ENCODE data around the gene MORN1.

The MORN1 gene

GRCh38 chr1:2274231-2274928, 117.0 kb downstream of the MORN1 start:
- no peak overlapping the region for H3K4me3 ChIP-seq (ENCODE audit: low read length)
- peak; percentile 10 for TF ChIP-seq CTCF (conservative IDR thresholded peaks at IDR 0.05; ENCODE audit: low read depth, low read length)
- no peak for DNase-seq (ENCODE audit: low read depth)

GRCh38 chr1:2273401-2274090, 117.8 kb downstream of the MORN1 start:
- no peak for TF ChIP-seq CTCF (conservative IDR thresholded peaks at IDR 0.05; ENCODE audit: low read depth, low read length)
- H3K4me3 ChIP-seq (ENCODE audit: low read length): no peak overlapping the region
- no peak for DNase-seq (ENCODE audit: low read depth)

GRCh38 chr1:2272686-2273400, 118.5 kb downstream of the MORN1 start:
- no peak for TF ChIP-seq CTCF (conservative IDR thresholded peaks at IDR 0.05; ENCODE audit: low read depth, low read length)
- H3K4me3 ChIP-seq (ENCODE audit: low read length): no peak overlapping the region
- DNase-seq (ENCODE audit: low read depth): no peak

- no peak for TF ChIP-seq CTCF (conservative IDR thresholded peaks at IDR 0.05; ENCODE audit: low read depth, low read length)
- H3K4me3 ChIP-seq (ENCODE audit: low read length): no peak overlapping the region
- peak; percentile 39 for DNase-seq (ENCODE audit: low read depth)
Observed at GRCh38 chr1:2271841-2272655, 119.3 kb downstream of the MORN1 start.
